IPS-18c (cell line): ENCODE measurements around the gene HGFAC.
"Not testable (repeated sequence)": the region's sequence is repeated elsewhere in the genome, so short reads cannot be mapped to it uniquely, and the experiment has no call there.

Experiments
- H3K4me3 ChIP-seq: 2 replicates; pipeline ENCODE4 v1.7.0; 2013; ENCODE audit warnings: low read depth, mild to moderate bottlenecking, low read length, moderate library complexity; ENCODE audit not compliant: insufficient read depth
- H3K9me3 ChIP-seq: one replicate; pipeline ENCODE4 v1.6.1; 2013; ENCODE audit warnings: mild to moderate bottlenecking, low read length, moderate library complexity; ENCODE audit not compliant: control insufficient read depth, insufficient read depth

Gene HGFAC

DNA sequence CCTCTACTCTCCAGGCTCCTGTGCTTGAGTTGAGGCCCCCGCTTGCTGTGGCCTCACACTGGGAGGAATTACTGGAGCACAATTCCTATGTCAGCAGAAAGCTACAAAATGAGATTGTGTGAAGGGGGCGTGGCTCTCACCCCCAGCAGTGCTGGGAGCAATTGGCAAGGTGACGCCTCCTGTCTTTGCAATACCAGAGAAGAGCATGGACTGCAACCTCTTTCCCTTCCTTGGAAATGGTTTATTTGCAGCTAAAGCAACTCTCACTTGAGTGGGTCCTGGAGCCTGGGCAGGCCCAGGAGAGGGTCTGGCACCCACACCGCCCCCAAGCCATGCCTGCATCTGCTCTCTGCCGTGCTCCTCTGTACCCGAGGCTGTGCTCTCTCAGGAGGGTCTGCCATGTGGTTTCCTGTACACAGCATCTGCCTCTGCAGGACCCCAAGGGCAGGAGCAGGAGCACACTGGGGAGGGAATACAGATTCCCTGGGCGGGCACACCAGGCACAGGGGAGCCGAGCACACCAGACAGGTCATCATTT lies 32.9 kb upstream of the HGFAC start:
- H3K4me3 ChIP-seq: no peak overlapping the region
- no peaks in the 10 kb centered on the region for H3K9me3 ChIP-seq

GRCh38 chr4:3409571-3410091 lies 32.1 kb upstream of the HGFAC start:
- H3K9me3 ChIP-seq: no peaks in the 10 kb centered on the region
- H3K4me3 ChIP-seq: no peak overlapping the region

DNA sequence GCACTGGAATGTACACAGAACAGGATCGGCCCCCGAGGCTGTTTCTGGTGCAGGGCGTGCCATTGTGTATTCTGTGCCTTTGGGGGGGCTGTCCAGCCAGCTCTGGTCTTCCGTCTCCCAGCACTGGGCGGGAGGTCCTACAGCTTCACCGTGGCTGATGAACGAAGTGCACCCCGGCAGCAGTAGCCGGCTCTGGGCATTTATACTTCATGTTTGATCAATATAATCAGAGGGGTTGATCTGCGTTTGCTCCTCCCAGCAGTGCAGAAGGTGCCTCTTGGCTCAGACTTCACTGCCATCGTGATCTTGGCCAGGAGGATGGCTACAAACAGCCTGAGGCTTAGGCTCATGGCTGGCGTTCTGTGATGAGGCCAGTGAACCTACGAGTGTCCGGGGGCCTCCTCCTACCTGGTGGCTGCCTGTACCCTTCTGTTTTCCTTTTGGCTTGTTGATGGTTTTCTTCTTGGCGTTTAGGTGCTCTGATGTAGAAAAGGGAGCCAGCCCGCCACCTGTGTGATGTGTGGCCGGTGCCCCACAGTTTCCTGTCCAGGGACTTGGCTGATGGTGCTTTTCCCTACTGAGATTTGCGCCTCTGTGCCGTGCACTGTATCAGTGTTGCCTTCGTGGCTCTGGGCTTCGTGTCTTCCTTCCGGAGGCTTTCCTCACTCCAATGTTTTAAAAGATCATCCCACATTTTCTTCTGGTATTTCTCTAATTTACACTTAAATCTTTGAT lies 31.2 kb upstream of the HGFAC start:
- H3K4me3 ChIP-seq: no peak overlapping the region
- no peaks in the 10 kb centered on the region for H3K9me3 ChIP-seq

- H3K4me3 ChIP-seq, H3K9me3 ChIP-seq: not testable (repeated sequence)
Observed at GRCh38 chr4:3411190-3411589, 30.6 kb upstream of the HGFAC start.

DNA sequence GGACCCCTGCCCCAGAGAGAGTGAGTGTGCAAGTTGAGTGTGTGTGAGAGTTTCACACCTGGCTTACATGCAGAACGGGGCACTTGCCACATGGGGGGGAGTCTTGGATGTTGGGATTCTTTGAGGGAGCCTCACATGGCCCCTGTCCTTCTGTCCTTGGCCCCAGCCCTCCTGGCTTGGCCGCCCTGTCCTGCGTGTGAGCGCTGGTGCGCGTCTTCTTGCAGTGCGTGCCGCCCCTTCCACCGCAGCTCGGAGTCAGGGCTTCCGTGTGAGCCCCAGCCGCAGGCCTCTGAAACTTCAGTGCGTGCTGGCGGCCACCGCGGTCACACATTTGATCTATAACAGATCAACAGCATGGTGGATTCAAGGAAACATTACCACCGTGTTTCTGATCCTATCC lies 30.1 kb upstream of the HGFAC start:
- H3K9me3 ChIP-seq: no peaks in the 10 kb centered on the region
- H3K4me3 ChIP-seq: no peak overlapping the region

GRCh38 chr4:3412257-3413020 lies 29.3 kb upstream of the HGFAC start:
- H3K9me3 ChIP-seq: no peaks in the 10 kb centered on the region

DNA sequence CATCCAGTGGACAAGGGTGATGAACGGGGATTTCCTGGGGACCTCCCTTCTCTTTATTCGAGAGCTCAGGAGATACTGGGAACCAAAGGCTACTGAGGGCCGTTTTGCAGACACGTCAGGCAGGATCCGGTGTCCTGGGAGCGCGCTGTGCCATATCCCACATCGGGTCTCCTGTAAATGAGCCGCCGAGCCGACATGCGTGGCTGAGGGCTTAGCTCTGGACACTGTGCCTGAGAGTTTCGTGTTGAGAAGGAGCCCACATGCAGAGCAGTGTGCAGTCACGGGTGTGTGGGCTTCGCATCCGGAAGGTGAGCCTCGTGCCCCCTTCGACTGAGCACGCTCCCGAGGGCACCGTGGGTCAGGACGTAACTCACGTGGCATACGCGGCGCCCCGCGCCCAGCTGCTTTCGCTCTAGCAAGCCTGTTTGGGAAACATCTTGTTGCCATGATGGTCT lies 28.5 kb upstream of the HGFAC start:
- Histone ChIP-seq H3K9me3 (no peaks in the 10 kb centered on the region), H3K4me3 (no peak overlapping the region)

More at GRCh38 chr4:3412257-3413020, 29.3 kb upstream of the HGFAC start:
- H3K4me3 ChIP-seq: no peak overlapping the region

DNA sequence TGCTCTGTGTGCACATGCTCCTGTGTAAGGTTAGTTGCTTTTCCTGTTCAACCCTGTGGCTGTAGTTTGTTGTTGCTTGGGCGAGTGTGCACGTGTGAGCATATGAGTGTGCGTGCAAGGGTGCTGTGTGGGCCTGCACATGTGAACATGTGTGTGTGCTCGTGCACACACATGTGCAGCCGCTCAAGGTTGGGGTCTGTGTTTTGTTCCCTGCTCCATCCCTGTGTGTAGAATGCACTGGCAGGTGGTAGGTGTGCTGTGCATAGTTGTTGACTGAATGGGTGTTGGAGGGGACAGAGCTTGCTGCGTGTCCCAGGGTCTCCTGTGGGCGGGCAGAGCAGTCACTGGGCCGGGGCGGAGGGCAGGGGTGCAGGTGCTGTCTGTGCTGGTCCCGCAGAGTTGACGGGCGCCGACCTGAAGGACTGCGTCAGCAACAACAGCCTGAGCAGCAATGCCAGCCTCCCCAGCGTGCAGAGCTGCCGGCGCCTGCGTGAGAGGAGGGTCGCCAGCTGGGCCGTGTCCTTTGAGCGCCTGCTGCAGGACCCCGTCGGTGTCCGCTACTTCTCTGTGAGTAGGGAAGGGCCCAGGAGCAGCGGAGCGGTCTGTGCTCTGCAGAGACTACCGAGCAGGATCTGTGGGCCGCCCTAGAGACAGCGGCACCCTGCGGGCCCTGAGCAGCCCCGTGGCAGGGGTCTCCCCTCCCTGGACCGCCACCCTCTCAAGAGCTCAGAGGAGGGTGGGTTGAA lies 27.9 kb upstream of the HGFAC start:
- H3K4me3 ChIP-seq: no peak overlapping the region
- no peaks in the 10 kb centered on the region for H3K9me3 ChIP-seq

GRCh38 chr4:3414421-3415279 lies 27.1 kb upstream of the HGFAC start:
- Histone ChIP-seq H3K4me3 (no peak overlapping the region), H3K9me3 (no peaks in the 10 kb centered on the region)

DNA sequence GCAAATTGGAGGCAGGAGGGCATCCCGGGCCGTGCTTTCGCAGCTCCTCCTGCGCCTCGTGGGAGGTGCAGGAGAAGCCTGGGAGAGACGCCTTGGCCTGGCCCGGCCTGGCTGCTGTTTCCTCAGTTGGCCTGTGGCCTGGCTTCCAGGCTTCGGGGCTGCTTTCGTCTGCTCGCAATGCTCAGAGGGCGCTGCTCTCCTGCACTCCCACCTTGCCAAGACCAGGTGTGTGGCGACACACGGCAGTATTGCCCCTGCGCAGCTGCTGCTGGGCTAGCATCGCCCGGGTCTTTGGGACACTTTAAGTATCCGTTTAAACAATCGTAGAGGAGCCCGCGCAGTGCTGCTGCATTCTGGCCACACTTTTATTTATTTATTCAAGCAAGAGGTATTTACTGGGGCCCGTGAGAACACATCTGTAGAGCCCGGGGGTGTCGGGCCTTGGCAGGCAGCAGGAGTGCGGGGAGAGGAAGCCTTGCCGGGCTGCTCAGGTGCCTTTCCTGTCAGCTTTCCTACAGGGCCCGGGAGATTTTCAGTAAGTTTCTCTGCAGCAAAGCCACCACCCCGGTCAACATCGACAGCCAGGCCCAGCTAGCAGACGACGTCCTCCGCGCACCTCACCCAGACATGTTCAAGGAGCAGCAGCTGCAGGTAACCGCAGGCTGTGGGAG lies 26.2 kb upstream of the HGFAC start:
- Histone ChIP-seq H3K4me3 (no peak overlapping the region), H3K9me3 (no peaks in the 10 kb centered on the region)

- no peaks in the 10 kb centered on the region for H3K9me3 ChIP-seq
- no peak overlapping the region for H3K4me3 ChIP-seq
Observed at GRCh38 chr4:3416270-3416669, 25.5 kb upstream of the HGFAC start.

DNA sequence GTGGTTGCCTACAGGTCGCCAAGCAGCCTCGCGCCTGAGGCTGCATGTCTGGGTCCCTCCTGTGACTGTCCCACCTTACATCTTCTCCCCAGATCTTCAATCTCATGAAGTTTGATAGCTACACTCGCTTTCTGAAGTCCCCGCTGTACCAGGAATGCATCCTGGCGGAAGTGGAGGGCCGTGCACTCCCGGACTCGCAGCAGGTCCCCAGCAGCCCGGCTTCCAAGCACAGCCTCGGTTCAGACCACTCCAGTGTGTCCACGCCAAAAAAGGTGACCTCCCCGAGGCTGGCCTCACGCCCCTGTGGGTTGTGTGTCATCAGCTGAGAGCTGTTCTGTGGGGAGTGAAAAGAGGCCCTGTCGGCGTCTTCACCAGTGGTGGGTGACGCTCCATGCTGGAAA lies 24.9 kb upstream of the HGFAC start:
- H3K9me3 ChIP-seq: no peaks in the 10 kb centered on the region
- no peak overlapping the region for H3K4me3 ChIP-seq

- no peaks in the 10 kb centered on the region for H3K9me3 ChIP-seq
- no peak overlapping the region for H3K4me3 ChIP-seq
Observed at GRCh38 chr4:3417448-3417847, 24.3 kb upstream of the HGFAC start.

- Histone ChIP-seq H3K9me3 (no peaks in the 10 kb centered on the region), H3K4me3 (no peak overlapping the region)
Observed at GRCh38 chr4:3418029-3418762, 23.6 kb upstream of the HGFAC start.

DNA sequence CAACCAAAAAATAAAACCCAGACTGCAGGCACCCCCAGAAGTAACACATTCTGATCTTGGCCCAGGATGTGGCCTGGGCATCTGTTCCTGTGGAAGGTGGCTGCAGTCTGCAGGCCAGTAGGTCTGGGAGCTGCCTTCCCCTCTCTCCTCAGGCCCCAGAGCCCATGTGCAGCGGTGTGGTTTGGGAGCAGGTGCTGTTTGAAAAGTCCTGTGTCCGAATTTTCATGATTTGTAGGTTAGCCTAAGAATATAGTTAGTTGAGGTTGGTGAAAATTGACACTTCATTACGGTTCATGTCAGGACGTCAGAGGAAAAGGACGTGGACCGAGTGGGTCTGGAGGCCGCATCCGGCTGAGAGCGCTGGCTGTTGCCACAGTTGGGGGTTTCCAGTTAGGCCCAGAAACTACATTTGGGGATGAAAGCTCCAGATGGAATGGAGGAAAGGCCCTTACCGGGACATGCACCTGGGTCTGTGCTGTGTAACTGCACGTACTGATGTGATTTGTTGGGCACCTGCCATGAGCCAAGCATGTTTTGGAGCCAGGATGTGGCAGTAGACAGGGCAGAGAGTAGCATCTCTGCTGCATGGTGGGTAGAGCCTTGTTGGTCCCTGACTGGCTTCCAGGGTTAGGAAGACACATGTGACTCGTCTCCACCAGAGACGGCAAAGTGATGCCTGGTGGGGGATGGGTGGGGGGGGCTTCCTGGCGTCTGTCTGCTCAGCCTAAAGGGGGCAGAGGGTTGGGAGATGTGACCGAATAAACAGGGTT lies 21.7 kb upstream of the HGFAC start:
- no peaks in the 10 kb centered on the region for H3K9me3 ChIP-seq

More for the DNA sequence above, 21.7 kb upstream of the HGFAC start:
- H3K4me3 ChIP-seq: no peak overlapping the region
